IPS DF 19.7 (cell line): Measurements from ENCODE around the gene RETREG3.
"Not testable (repeated sequence)": the region's sequence is repeated elsewhere in the genome, so short reads cannot be mapped to it uniquely, and the experiment has no call there.

Experiments
- DNase-seq: peaks from one replicate; pipeline ENCODE4 v3.0.0-alpha.2; 2013; ENCODE audit warnings: low read depth, low spot score

Gene RETREG3

DNA sequence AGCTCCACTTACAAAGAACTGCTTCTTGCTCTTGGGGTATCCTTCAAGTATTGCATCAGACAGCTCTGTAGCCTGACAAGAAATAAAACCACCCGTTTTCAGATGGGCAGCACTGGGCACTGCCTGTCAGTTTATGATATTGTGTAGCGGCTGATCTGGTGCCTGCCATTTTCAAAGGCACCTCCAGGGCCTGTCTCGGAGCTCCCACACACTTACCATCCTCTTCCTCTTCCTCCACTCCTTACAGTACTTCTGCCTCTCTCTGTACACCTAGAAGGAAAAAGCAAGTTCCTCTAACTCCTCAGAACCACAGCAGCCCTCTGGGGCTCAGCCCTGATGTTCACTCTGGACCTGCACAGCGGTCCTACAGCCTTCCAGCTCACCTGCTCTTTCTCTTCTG lies 36.1 kb downstream of the RETREG3 start:
- no peak for DNase-seq

DNA sequence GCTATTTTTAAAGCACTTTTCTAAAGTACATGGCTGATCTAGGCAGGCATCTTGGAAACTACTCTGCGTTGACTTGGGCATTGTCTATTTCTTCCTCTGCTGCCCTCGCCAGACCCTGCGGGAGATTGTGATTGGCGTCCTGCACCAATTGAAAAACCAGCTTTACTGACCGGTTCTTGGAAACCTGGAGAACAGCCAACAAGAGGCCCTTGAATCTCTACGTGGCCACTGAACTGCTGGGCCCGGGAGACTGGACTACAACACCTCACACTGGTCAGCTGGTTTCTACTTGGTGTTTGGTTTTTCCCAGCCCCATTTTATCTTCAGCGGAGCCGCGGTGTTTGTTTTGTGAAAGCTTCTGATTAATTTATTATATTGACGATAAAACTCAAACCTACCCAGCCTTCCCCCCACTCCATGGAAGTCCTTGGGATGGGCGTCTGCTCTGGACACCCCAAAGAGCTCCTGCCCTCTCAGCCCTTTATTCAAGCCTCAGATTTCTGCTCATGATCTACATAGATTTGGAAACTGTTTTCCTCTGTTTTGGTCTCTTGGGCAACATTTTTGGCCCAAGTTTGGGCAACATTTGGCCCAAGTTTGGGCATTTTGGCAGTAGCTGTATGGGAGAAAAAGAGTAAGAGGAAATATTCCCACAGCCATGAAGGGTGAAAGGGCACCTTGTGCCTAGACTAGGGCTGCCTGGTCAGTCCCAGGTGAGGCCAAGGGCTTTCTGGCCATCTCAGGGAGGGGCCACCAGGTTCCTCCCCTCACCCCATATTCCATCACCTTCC lies 37.5 kb downstream of the RETREG3 start:
- DNase-seq: no peak

DNA sequence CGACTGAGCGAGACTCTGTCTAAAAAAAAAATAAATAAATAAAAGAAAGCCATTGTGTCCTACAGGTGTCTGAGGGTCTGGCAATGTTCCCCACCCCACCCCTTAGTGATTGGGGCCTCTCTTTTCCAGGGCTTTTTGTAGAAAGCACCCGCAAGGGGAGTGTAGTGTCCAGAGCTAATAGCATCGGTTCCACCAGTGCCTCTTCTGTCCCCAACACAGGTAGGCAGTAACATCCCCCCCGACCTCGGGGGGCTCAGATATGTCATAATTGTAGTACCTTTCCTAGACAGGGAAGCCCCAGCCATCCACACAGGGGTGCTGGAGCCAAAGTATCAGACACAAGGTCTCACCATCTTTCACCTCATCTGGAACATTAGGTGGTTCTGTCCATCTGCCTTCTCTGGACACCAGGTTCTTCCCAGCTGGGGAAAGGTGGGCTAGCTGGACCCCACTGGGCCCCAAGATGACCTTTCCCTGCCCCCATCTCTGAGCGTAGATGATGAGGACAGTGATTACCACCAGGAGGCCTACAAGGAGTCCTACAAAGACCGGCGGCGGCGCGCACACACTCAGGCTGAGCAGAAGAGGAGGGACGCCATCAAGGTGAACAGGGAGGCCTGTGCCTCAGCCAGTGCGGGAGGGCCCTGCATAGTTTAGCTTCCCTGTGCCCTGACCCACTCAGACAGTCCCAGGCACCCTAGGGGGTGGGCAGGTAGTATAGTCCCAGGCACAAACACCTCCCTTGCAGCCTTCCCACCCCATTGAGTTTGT lies 40.6 kb downstream of the RETREG3 start:
- DNase-seq: no peak

DNA sequence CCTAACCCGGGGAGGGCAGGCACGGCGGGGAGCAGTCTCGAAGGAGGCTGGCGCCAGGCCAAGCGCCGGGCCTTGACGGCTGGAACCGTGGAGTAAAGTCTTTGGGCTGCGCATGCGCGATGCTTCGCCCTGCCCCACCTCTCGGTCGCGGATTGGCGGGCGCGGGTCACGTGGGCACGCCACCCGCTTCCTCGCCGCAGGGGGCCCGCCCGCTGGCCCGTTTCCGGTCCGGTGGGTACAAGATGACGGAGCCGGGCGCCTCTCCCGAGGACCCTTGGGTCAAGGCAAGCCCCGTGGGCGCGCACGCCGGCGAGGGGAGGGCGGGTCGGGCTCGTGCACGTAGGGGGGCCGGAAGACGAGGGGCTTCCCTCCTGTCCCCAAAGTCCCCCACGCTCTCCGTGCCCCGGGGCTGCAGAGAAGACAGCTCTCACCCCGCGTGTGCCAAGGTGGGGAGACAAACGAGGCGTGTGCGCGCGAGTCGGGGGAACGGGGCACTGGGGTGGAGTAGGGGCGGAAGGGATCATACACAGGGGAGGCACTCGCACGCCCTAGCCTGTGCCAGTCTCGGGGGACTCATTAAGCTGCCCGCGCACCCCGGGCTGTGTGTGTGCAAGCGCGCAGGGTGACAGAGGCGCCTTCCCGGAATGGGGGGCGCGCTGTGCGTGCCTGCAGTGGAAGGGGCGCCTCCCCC lies 42.1 kb downstream of the RETREG3 start, which contains the start of gene MLX:
MLX (plus strand) TSS at position 218 of the 691 bp plus-strand sequence; CDS start at position 243, 25 bp downstream.
- no peak for DNase-seq

DNA sequence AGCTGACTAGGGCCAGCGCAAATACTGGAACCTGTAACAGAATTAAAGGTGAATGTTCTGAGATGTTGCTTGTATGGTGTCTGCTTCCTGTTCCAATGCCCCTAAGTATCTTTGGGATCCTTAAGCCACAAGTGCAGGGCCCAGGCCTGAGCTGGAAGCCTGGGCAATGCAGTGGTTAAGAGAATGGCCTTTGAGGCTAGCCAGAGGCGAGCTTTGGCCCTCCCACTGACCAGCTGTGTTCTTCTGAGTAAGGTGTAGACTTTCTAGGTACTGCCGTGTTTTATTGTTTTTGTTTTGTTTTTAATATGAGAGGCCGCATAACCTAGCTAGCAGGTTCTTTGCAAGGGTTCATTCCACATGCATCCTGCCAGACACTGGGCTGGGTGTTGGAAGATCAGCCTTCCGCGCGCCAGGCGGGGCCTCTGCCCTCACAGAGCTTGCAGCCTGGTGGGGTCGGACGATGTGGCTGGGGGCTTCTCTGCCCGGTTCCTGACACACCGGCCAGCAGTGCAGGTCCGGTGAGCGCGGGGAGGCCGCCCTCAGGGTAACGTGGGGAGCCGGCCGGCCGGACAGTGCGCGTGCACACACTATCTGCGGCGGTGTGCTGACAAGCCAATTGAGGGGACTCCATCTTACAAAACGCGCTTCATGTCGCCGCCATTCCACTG lies 42.8 kb downstream of the RETREG3 start:
- no peak for DNase-seq

DNA sequence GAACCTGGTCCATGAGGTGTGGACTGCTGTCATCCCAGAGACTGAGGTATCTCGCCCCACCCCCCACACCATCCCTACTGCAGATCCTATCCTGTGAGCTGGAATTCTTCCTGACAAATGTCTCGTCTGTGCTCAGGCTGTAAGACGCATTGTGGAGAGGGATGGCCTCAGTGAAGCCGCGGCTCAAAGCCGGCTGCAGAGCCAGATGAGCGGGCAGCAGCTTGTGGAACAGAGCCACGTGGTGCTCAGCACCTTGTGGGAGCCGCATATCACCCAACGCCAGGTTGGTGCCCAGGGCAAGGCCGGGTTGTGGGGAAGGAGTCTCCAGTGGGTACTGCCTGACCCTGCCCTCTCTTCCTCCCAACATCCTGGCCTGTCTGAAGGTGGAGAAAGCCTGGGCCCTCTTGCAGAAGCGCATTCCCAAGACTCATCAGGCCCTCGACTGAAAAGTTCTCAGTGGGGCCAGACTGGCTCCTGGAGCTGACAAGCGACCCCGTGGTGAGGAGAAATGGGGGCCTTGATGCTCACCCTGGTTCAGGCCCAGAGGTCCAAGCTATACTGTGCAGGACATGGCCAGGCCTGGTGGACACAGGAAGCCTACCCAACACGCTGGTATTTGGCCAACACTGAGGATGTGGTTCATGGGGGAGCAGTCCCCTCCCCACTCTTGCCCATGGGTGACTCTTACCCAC lies 43.5 kb downstream of the RETREG3 start:
- no peak for DNase-seq

DNA sequence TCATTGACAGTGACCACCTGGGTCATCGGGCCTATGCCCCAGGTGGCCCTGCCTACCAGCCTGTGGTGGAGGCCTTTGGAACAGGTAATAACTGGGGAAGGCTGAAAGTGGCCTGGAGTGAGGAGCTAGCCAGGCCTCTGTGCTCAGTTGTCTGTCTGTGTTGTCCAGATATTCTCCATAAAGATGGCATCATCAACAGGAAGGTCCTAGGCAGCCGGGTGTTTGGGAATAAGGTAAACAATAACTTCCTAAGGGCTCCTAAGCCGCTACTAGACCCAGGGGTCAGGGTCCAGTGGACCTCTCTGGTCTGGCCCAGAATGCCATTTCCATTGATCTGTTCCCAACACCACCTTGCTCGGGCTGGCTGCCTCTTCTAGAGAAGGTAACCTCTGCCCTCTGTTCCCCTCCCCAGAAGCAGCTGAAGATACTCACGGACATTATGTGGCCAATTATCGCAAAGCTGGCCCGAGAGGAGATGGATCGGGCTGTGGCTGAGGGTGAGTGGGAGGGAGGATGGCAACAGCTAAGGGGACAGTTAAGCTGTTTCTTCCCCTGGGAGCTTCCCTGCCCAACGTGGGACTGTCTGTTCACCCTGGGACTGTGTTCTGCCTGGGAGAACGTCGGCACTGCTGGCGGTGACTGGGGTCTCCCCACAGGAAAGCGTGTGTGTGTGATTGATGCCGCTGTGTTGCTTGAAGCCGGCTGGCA lies 44.2 kb downstream of the RETREG3 start:
- DNase-seq: no peak

DNA sequence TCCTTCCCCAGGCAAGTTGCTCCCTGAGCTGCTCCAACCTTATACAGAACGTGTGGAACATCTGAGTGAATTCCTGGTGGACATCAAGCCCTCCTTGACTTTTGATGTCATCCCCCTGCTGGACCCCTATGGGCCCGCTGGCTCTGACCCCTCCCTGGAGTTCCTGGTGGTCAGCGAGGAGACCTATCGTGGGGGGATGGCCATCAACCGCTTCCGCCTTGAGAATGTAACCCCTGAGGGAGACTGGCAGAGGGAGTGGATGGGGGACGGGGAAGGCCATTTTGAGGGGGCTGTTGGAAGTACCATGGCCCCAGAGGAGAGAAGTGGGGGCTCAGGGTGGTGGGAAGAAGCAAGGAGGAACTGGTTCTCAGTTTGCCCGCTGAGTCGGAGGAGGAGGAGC lies 45.2 kb downstream of the RETREG3 start:
- no peak for DNase-seq

DNA sequence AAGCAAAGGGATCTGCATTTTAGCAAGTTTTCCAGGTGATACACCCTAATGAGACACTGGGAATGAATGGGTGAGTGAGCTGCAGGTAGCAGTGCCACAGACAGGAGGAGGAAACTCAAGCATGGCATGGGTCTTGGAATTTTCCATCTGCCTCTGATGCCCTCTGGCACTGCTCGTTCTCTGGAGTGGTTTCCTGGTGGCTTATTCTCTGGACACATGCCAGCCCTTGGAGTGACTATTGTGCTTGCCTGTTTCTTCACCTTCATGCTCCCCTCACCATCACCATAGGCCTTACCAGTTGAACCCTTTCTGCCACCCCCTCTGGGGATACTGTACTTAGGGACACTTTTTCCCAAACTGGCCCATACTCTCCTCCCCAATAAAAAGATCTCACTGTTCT lies 45.6 kb downstream of the RETREG3 start:
- DNase-seq: no peak

DNA sequence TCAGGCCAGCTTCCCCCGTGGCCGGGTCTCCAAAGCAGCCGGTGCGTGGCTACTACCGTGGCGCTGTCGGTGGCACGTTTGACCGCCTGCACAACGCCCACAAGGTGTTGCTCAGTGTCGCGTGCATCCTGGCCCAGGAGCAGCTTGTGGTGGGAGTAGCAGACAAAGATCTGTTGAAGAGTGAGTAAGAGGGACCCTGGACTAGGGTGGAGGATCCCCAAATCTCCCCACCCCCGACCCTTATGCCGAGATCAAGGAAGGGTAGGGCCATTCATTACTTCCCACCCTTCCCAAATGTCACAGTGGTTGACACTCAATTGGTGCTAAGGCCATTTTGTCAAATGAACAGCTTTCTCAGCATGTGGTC lies 46.0 kb downstream of the RETREG3 start:
- no peak for DNase-seq

DNA sequence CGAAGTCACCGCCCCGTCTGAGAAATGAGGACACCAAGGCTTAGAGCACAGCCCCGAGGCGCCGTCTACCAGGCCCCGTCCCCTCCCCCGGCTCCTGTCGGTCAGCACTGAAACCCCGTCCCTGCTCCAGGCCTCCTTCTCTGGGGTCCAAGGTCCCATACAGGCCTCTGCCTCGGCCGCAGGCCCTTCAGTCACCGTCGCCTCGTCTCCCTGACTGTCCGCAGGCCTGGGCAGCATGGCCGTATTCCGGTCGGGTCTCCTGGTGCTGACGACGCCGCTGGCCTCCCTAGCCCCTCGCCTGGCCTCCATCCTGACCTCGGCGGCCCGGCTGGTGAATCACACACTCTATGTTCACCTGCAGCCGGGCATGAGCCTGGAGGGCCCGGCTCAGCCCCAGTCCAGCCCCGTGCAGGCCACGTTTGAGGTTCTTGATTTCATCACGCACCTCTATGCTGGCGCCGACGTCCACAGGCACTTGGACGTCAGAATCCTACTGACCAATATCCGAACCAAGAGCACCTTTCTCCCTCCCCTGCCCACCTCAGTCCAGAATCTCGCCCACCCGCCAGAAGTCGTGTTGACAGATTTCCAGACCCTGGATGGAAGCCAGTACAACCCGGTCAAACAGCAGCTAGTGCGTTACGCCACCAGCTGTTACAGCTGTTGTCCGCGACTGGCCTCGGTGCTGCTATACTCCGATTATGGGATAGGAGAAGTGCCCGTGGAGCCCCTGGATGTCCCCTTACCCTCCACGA lies 46.6 kb downstream of the RETREG3 start:
- DNase-seq: no peak

DNA sequence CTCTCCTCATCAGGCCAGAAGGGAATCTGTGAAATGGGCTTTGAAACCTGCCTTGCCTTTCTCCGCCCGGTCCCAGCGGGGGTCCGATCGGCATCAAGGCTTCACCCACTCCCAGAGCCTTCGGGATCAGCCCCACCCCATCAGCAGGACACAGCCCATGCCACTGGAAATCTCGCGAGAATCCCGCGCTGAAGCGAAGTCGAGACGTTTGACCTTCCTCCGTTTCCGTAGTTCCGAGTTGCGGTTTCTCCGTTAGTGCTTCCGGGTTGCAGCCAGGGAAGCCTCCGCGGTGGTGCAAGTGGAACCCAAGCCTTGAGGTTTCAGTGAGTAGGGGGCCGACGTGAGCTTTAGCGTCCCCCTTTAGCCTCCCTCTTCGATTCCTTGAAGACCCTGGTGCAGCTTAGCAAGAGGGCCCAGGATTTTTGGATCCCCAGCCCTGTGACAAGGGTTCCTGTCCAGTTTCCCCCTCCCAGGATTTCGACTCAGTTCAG lies 47.2 kb downstream of the RETREG3 start, which contains the start of gene COASY:
COASY (plus strand) TSS at position 252 of the 491 bp plus-strand sequence. CDS start 475 bp downstream, outside the sequence.
- peak; percentile 98 for DNase-seq

DNA sequence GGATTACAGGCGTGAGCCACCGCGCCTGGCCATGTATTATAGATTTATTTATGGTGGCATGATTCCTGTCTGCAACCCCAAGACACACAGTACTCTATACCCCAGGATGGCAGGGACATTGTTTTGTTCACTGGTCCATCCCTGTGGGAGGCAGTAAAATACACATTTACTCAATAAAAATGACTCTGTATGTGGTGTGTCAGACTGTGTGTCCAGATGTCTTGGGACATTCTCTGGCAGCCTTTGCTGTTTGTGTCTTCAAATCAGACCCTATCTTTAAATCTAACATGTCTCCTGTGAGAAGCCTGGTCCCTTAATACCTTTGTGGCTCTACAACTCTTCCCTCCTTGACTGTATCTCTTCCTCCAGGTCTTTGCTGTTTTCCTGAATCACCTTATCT lies 48.9 kb downstream of the RETREG3 start:
- no peak for DNase-seq

DNA sequence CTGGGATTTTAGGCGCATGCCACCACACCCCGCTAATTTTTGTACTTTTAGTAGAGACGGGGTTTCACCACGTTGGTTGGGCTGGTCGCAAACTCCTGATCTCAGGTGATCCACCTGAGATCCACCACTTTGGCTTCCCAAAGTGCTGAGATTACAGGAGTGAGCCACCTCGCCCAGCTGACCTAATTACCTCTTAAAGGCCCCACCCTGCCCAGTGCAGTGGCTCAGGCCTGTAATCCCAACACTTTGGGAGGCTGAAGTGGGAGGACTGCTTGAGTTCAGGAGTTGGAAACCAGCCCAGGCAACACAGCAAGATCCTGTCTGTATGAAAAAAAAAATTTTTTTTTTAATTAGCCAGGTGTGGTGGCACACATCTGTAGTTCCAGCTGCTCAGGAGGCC lies 50.1 kb downstream of the RETREG3 start:
- DNase-seq: no peak

DNA sequence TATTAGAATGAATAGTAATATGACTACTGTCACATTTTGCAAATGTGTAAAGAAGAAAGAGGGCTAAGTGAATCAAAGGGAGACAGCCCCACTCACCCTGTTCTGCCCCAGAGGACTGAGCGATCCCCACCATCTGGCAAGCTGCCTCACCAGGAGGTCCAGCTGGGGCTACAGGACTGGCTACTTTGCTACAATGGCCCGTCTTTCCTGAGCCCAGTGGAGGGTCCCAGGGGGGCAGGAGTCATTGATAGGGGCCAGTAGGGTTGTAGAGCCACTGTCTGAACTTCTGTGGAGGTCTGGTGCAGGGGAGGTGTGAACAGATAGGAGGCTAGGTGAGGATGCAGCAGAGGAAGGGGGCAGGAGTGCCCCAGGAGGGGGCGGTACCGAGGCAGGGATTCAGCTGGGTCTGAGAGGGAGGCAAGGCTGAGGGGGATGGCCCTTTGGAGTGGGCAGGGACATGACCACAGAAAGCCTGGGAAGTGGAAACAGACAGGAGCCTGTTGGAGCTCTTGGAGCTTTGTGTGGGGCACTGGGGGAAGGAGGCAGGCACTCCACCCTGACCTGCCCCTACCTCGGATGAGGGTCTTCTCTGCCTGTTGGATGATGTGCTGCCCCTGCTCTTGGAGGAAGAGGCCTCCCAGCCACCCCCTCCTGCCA lies 53.1 kb downstream of the RETREG3 start:
- DNase-seq: not testable (repeated sequence)

DNA sequence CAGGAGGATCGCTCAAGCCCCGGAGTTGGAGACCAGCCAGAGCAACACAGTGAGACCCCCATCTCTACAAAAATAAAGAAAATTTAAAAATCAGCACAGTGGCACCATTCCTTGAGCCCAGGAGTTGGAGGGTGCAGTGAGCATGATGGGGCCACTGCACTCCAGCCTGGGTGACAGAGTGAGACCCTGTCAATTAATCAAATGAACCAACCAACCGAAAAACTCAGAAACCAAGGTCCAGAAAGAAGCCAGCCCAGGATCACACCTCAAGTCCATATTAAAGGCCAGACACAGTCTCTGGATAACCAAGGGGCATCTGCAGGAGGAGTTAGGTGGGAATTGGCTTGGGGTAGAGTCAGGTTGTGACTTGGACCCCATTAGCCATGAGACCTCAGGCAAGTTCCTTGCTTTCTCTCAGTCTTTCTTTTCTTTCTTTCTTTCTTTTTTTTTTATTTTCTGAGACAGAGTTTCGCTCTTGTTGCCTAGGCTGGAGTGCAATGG lies 54.0 kb downstream of the RETREG3 start:
- DNase-seq: no peak

DNA sequence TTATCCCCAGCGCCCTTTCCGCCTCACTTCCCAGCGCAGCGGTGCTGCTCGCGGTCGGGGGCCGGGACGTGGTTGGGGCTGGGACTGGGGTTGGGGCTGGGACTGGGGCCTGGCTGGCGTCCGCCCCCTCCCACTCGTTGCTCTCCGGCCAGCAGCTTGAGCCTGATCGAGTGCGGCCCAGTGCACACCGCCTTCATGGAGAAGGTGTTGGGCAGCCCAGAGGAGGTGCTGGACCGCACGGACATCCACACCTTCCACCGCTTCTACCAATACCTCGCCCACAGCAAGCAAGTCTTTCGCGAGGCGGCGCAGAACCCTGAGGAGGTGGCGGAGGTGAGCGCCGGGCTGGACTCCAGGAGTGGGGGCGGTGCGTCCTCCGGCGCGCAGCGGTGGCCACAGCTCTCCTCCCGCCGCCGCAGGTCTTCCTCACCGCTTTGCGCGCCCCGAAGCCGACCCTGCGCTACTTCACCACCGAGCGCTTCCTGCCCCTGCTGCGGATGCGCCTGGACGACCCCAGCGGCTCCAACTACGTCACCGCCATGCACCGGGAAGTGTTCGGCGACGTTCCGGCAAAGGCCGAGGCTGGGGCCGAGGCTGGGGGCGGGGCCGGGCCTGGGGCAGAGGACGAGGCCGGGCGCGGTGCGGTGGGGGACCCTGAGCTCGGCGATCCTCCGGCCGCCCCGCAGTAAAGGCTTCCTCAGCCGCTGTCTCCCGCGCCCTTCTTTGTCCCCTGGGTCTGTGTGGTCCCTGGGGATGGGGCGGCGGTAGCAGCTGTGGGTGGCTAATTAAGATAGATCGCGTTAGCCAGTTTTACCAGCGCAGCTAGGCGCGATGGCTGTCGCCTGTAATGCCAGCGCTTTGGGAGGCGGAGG lies 54.7 kb downstream of the RETREG3 start:
- DNase-seq: no peak

DNA sequence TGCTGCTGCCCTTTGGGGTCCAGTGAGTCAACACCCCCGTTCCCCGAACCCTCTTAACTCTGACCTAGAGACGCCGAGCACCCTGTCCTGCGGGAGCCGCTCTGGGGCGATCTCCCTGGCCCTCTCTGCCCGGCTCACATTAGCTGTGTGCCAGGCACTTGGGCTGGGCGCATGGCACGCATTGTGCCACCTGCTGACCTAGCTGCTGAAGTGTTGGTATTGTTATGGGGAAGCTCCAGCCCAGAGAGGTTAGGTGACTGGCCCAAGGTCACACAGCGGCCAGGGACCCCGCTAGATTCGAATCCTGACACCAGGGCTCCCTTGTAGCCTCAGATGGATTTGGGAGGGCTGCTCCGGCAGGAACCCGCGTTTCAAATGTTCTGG lies 55.3 kb downstream of the RETREG3 start:
- DNase-seq: no peak
